BJ (cell line): ENCODE data around the gene BTBD17. TPM values are rescaled to one million over a fixed set of nuclear protein-coding genes. Genes with fewer than 3 reads are reported as not detected.

Experiments
- CTCF ChIA-PET: fragments of 350-600 bp; formaldehyde crosslinking; extraction: SDS; loops from one replicate; lab custom pipeline; 2021; ENCODE audit warnings: antibody characterized with exemption, inconsistent platforms; lab: Yijun Ruan, JAX
- POLR2A ChIA-PET: fragments of 300-600 bp; sonication (Branson Sonifier 250); formaldehyde crosslinking; extraction: SDS; loops from one replicate; lab custom pipeline; 2021; ENCODE audit warnings: antibody characterized with exemption; lab: Charles Lee
- DNase-seq: peaks from one replicate; pipeline ENCODE4 v3.0.0-alpha.2; 2011; ENCODE audit warnings: low read depth
- H3K27me3 ChIP-seq: 2 replicates; pipeline ENCODE4 v1.6.0; 2011; ENCODE audit warnings: low read length; ENCODE audit not compliant: control insufficient read depth, insufficient read depth
- H3K36me3 ChIP-seq: 2 replicates; pipeline ENCODE4 v1.5.1; 2011; ENCODE audit warnings: low read length; ENCODE audit not compliant: control insufficient read depth, insufficient read depth
- H3K4me3 ChIP-seq: 2 replicates; pipeline ENCODE4 v1.5.1; 2011; ENCODE audit warnings: low read depth, mild to moderate bottlenecking, control low read depth, low read length
- polyA plus RNA-seq: library from polyadenylated mRNA; depleted of rRNA; stranded (reverse); fragments of >200 nt; gene quantifications from 2 replicates; pipeline ENCODE4 v1.2.3, GENCODE V29; 2011
- TF ChIP-seq, protein P1 (sequence below): IDR thresholded peaks from 2 replicates; pipeline ENCODE4 v1.5.1; 2011; ENCODE audit warnings: low read depth, mild to moderate bottlenecking, control low read depth, inconsistent platforms, low read length, moderate library complexity; ENCODE audit not compliant: insufficient read depth

Gene BTBD17
- polyA plus RNA-seq, 1 experiment = not detected

DNA sequence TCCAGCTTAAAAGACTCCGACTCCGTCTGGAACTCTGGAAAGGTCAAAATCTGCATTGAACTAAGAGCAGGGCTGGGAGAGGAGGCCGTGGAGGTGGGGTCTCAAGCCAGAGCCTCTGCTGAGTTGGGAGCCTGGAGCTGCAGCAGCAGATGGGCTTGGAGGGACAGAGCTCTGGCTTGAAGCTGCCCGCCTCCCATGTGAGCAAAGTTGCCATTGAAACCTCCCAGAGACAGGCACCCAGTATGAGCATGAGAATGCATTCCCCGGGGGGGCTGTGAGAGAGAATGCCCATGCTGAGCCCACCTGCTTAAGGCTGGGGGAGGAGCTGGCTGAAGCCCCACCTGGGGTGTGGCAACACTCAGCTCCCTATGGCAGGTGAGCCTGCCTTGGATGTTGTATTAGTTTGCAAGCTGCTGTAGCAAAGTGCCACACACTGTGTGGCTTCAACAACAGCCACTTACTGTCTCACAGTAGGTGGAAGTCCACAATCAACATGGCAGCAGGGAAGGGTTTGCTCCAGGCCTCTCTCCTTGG, 26.1 kb downstream of the BTBD17 start:
- no peaks in the 10 kb centered on the region for H3K36me3 ChIP-seq
- H3K4me3 ChIP-seq = no peak overlapping the region
- POLR2A ChIA-PET = no interaction called here
- CTCF ChIA-PET = no interaction called here
- no peak for DNase-seq
- TF ChIP-seq, protein P1, sequence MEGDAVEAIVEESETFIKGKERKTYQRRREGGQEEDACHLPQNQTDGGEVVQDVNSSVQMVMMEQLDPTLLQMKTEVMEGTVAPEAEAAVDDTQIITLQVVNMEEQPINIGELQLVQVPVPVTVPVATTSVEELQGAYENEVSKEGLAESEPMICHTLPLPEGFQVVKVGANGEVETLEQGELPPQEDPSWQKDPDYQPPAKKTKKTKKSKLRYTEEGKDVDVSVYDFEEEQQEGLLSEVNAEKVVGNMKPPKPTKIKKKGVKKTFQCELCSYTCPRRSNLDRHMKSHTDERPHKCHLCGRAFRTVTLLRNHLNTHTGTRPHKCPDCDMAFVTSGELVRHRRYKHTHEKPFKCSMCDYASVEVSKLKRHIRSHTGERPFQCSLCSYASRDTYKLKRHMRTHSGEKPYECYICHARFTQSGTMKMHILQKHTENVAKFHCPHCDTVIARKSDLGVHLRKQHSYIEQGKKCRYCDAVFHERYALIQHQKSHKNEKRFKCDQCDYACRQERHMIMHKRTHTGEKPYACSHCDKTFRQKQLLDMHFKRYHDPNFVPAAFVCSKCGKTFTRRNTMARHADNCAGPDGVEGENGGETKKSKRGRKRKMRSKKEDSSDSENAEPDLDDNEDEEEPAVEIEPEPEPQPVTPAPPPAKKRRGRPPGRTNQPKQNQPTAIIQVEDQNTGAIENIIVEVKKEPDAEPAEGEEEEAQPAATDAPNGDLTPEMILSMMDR = no peak
- no peaks in the 10 kb centered on the region for H3K27me3 ChIP-seq

DNA sequence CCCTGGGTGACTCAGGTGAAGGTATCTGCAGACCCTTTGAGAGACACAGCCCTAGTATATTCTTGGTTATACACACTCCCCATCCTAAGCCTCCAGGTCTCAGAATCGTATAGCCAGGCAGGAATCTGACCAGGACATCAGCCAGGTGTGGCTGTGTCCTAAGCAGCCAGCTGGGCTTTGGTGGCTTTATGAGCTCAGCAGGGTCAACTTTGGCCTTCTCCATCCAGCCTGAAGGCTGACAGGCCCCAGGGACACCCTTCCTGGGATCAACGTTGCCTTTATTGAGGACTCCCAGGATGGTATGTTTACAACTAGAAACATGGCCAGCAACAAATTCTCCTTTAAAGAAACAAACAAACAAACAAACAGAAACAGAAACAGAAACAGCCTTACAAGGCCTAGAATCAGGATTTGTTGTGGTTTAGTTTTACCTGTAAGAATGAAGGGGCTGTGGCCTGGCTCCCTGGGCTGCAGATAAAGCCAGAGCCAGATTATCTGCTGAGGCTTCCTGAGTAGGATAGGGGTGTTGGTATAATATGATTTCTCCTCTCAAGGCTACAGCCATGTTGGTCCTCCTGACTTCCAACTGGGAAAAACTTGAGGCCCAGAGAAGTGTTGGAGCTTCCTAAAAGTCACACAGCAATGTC, 27.2 kb downstream of the BTBD17 start:
- DNase-seq = no peak
- no peaks in the 10 kb centered on the region for H3K27me3 ChIP-seq
- ChIA-PET CTCF (no interaction called here), POLR2A (no interaction called here)
- no peaks in the 10 kb centered on the region for H3K36me3 ChIP-seq
- TF ChIP-seq, protein P1 = no peak
- H3K4me3 ChIP-seq = no peak overlapping the region

DNA sequence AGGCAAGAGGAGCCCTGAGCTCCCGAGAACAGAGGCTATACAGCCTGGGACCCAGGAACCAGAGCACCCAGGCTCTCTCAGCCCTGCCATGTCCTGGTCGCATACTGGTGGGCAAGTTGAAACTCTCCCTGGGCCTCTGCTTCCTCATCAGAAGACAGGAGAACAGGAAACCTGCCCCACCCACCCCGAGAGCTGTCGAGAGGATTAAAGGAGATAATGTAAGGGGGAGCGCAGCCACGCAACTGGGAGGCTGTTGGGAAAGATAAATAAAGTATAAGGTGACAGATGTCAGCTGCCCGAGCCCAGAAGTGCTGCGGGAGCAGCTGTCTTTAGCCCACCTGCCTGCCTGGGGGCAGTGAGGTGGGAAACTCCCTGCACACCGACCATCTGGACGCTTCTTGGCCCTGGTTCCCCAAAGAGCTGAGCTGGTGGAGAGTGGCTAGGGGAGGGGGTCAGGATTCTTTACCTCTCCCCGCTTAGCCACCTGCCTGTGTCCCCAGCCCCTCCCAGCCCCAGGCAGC, 28.8 kb downstream of the BTBD17 start:
- Histone ChIP-seq H3K27me3 (no peaks in the 10 kb centered on the region), H3K4me3 (no peak overlapping the region), H3K36me3 (no peaks in the 10 kb centered on the region)
- CTCF ChIA-PET = interaction anchor here (0.8 kb wide), 1 partner anchor 31 kb away, joined by 3 read pairs; no protein-coding TSS in a partner anchor
- TF ChIP-seq, protein P1 = no peak
- DNase-seq = no peak
- POLR2A ChIA-PET = no interaction called here

DNA sequence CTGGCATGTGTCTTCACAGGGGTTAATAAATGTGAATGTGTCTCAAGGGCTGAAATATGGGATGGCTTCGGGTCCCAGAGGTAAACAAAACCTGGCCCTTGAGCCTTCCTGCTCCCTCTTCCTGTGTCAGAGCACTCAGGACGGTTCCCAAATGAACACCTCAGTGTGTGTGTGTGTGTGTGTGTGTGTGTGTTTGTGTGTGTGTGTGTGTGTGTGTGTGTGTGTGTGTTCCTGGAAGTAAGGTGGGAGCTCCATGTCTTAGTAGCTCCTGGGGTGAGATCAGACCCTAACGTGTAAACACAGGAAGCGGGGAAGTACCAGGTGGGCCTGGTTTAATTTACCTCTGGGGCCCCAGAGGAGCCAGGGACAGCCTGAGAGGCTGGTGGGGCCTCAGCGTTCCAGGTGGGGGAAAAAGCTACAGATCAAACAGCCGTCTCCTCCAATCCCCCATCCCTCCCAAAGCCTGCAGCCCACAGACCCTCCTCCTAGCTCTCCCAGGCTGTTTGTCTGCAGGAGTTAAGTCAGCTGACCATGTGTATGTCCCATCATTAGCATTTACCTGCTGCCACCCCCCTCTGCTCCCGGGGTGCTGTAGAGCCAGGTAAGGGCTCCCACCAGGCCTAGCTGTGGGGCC, 29.5 kb downstream of the BTBD17 start:
- TF ChIP-seq, protein P1 = no peak
- Histone ChIP-seq H3K27me3 (no peaks in the 10 kb centered on the region), H3K4me3 (no peak overlapping the region), H3K36me3 (no peaks in the 10 kb centered on the region)
- ChIA-PET POLR2A (no interaction called here), CTCF (interaction anchor here (0.8 kb wide), 1 partner anchor 31 kb away, joined by 3 read pairs; no protein-coding TSS in a partner anchor)
- no peak for DNase-seq

DNA sequence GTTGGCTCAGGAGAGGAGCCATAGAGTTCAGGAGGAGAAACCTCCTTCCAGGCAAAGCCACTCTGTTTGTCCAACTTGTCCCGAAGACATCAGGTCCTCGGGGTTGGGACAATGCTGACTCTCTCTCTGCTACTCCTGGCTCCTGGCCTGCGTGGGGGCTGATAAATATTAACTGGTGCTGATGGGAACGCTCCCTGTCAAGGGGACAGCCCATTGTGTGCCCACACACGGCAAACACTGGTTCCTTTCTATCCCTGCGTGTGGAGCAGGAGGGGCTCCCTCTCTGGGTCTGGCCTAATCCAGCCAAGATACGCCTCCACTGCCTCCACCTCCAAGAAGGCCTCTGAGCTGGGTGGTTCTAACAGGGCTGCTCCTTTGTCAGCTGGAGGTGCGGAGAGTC, 31.2 kb downstream of the BTBD17 start:
- ChIA-PET CTCF (interaction anchor here (1.1 kb wide), 1 partner anchor 48 kb away, joined by 3 read pairs; no protein-coding TSS in a partner anchor), POLR2A (no interaction called here)
- TF ChIP-seq, protein P1 = no peak

More for the DNA sequence above, 31.2 kb downstream of the BTBD17 start:
- Histone ChIP-seq H3K36me3 (no peaks in the 10 kb centered on the region), H3K27me3 (no peaks in the 10 kb centered on the region), H3K4me3 (no peak overlapping the region)
- no peak for DNase-seq
